B cell (primary cell): ENCODE measurements around the gene FBXO2. TPM values are rescaled to one million over a fixed set of nuclear protein-coding genes. Genes with fewer than 3 reads are reported as not detected.

ENCODE experiments used
- ATAC-seq: fragments of 200-7000 bp; cut with Tn5 transposase; one replicate; pipeline ENCODE4 v1.10.0; 2021; ENCODE audit warnings: low read depth, mild to moderate bottlenecking, moderate number of reproducible peaks, moderate library complexity
- CTCF ChIA-PET: fragments of 350-600 bp; sonication (Branson Sonifier 250); formaldehyde crosslinking; loops from one replicate; lab custom pipeline; 2021; ENCODE audit warnings: antibody characterized with exemption, inconsistent platforms; lab: Charles Lee
- POLR2A ChIA-PET: fragments of 350-600 bp; sonication (Branson Sonifier 250); formaldehyde crosslinking; loops from one replicate; lab custom pipeline; 2021; ENCODE audit warnings: antibody characterized with exemption; lab: Charles Lee
- DNase-seq: peaks from one replicate; pipeline ENCODE4 v3.0.0; 2013
- H2AFZ ChIP-seq: 2 replicates; pipeline ENCODE4 v1.6.1; 2012; ENCODE audit warnings: mild to moderate bottlenecking, low read depth, low read length; ENCODE audit not compliant: insufficient read depth, poor library complexity, severe bottlenecking
- H3K27ac ChIP-seq, 2 donors: 1 replicate in 1 of 2; 2 replicates in 1 of 2; pipeline ENCODE4 v1.5.1; 2012 to 2013; ENCODE audit warnings: low read length in 2 of 2, mild to moderate bottlenecking in 2 of 2, moderate library complexity in 1 of 2
- H3K27me3 ChIP-seq, 4 experiments: fragments of 200-600 bp in 1 of 4; sonication (generic) in 1 of 4; replicated peaks in 1 of 4; 1 replicate in 2 of 4; 2 replicates in 2 of 4; pipeline versions ENCODE4 v1.6.1 to v1.7.0; 2013 to 2016; ENCODE audit warnings: low read length in 3 of 4, mild to moderate bottlenecking in 2 of 4, mixed read lengths in 1 of 4, moderate library complexity in 1 of 4; ENCODE audit not compliant: insufficient read depth in 4 of 4, control insufficient read depth in 3 of 4; ENCODE audit errors: control extremely low read depth in 1 of 4
- H3K36me3 ChIP-seq, 2 experiments: replicated peaks in 1 of 2; 1 replicate in 1 of 2; 2 replicates in 1 of 2; pipeline versions ENCODE4 v1.6.1 to v1.7.1; 2013; ENCODE audit warnings: low read length in 1 of 2; ENCODE audit not compliant: insufficient read depth in 2 of 2, control insufficient read depth in 1 of 2; ENCODE audit errors: control extremely low read depth in 1 of 2, extremely low read depth in 1 of 2
- H3K4me1 ChIP-seq, 2 donors: fragments of 200-600 bp in 1 of 2; sonication (generic) in 1 of 2; 1 replicate in 1 of 2; 2 replicates in 1 of 2; pipeline versions ENCODE4 v1.5.1 to v1.6.1; 2013 to 2017; ENCODE audit warnings: low read length in 2 of 2; ENCODE audit not compliant: control insufficient read depth in 2 of 2, insufficient read depth in 2 of 2
- H3K4me2 ChIP-seq: replicated peaks from 2 replicates; pipeline ENCODE3; 2012; ENCODE audit warnings: mild to moderate bottlenecking, low read depth, low read length; ENCODE audit not compliant: poor library complexity, severe bottlenecking
- H3K4me3 ChIP-seq, 5 experiments: fragments of 200-600 bp in 1 of 5; sonication (generic) in 1 of 5; 1 replicate in 3 of 5; 2 replicates in 2 of 5; pipeline versions ENCODE4 v1.5.1 to v1.7.0; 2011 to 2016; ENCODE audit warnings: low read length in 4 of 5, mild to moderate bottlenecking in 4 of 5, low read depth in 2 of 5, control low read depth in 1 of 5, moderate library complexity in 1 of 5; ENCODE audit not compliant: insufficient read depth in 1 of 5; ENCODE audit errors: control extremely low read depth in 1 of 5, extremely low read depth in 1 of 5
- H3K79me2 ChIP-seq: fragments of 200-600 bp; sonication (generic); one replicate; pipeline ENCODE4 v1.6.0; 2016; ENCODE audit warnings: low read length; ENCODE audit not compliant: control insufficient read depth, insufficient read depth
- H3K9ac ChIP-seq: fragments of 200-600 bp; sonication (generic); 2 replicates; pipeline ENCODE4 v1.6.1; 2017; ENCODE audit warnings: mild to moderate bottlenecking, low read length, moderate library complexity
- H3K9me3 ChIP-seq, 3 donors: one replicate each; pipeline versions ENCODE4 v1.6.1 to v1.7.1; 2013; ENCODE audit warnings: low read length in 2 of 3; ENCODE audit not compliant: control insufficient read depth in 2 of 3, insufficient read depth in 1 of 3; ENCODE audit errors: control extremely low read depth in 1 of 3
- H4K20me1 ChIP-seq: 2 replicates; pipeline ENCODE4 v1.6.0; 2012; ENCODE audit warnings: mild to moderate bottlenecking, low read length; ENCODE audit not compliant: insufficient read depth, control insufficient read depth, poor library complexity, severe bottlenecking
- H3K27ac Mint-ChIP-seq: one replicate; pipeline ENCODE4 v1.8.0; 2021; ENCODE audit warnings: mixed read lengths
- H3K27me3 Mint-ChIP-seq: one replicate; pipeline ENCODE4 v1.8.0; 2021; ENCODE audit warnings: mixed read lengths
- H3K4me1 Mint-ChIP-seq: one replicate; pipeline ENCODE4 v1.8.0; 2021; ENCODE audit warnings: mixed read lengths
- H3K4me3 Mint-ChIP-seq: one replicate; pipeline ENCODE4 v1.8.0; 2021; ENCODE audit warnings: mixed read lengths
- H3K9me3 Mint-ChIP-seq: one replicate; pipeline ENCODE4 v1.8.0; 2022; ENCODE audit warnings: mixed read lengths; ENCODE audit not compliant: insufficient read depth
- EZH2 ChIP-seq: IDR thresholded peaks from 2 replicates; pipeline ENCODE4 v1.6.1; 2012; ENCODE audit warnings: borderline replicate concordance, low read depth, mild to moderate bottlenecking, moderate library complexity, low read length; ENCODE audit not compliant: insufficient read depth, poor library complexity, severe bottlenecking
- WGBS: methylation state at CpG from one replicate; pipeline ENCODE4 v1.1.5; 2013; ENCODE audit warnings: missing lambda C conversion rate; ENCODE audit not compliant: insufficient coverage; 5-methylcytosine and 5-hydroxymethylcytosine counted together
- intact Hi-C: fragments of 100-400 bp; cut with micrococcal nuclease; formaldehyde crosslinking; loops from one replicate; pipeline ENCODE4 v1.10.0; 2022
- polyA plus RNA-seq: library from polyadenylated mRNA; depleted of rRNA; stranded (reverse); fragments of >200 nt; gene quantifications from 2 replicates; pipeline ENCODE4 v1.2.3, GENCODE V29; 2012
- total RNA-seq, 2 donors: library from RNA; stranded (reverse); fragments of 120-200 nt in 1 of 2; gene quantifications; 1 replicate in 1 of 2; 2 replicates in 1 of 2; pipeline versions ENCODE4 v1.2.3 to v1.2.4, GENCODE V29; 2013 to 2022
- TF ChIP-seq, protein P1 (sequence below): fragments of 200-600 bp; IDR thresholded peaks from one replicate; pipeline ENCODE4 v1.8.0; 2022; ENCODE audit warnings: antibody characterized with exemption, mild to moderate bottlenecking

Gene FBXO2
- total and polyA plus RNA-seq, 2 donors (not counting 1 experiment from before 2014, with no cell fraction given): 9.6 TPM

DNA sequence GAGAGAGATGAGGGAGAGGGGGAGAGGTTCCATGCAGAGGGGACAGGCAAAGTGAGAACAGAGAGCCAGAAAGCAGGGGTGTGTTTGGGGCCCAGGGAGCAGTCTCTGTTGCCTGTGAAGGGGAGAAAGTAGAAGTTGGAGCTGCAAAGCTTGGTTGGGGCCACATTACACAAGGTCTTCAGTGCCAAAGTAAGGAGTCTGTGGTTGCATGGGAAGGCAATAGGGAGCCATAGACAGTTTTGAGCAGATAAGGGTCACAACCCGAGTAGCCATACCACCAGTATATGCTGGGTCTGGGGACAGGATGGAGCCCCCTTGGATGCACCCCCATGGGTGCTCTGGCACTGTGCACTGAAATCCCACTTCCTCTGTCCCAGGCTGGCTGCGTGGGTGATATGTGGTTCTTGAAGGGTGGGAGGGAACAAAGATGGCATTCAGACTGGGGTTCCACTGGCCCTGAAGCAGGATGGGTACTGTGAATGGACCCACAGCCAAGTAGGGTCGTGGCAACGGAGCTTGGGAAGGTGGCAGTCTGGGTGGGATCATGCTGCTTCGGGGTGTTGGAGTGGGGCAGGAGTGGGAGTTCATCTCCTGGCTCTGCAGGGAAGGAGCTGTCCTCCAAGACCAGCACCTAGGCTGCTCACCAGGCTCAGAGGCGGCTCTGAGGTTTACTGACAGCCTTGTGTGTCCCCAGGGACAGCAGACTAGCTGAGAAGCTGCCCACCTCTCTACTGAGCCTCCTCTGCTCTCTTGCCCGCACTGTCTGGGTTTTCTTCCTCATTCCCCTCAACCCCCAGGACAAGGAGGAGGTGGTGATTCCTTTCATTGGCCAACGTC lies 49.3 kb upstream of the FBXO2 start:
- H3K4me3 Mint-ChIP-seq: no peak overlapping the region
- Histone ChIP-seq H3K27ac (no peak overlapping the region), H3K4me3 (no peak overlapping the region), H3K4me1 (no peaks in the 10 kb centered on the region), H3K9ac (no peak overlapping the region), H2AFZ (no peak overlapping the region), H4K20me1 (no peaks in the 10 kb centered on the region), H3K36me3 (no peaks in the 10 kb centered on the region), H3K79me2 (no peaks in the 10 kb centered on the region), H3K27me3 (peaks cover 0 to 20% (median 2%) of the 10 kb centered on the region in 4 experiments), H3K4me2 (no peak overlapping the region), H3K9me3 (no peaks in the 10 kb centered on the region)
- POLR2A ChIA-PET: no interaction called here
- intact Hi-C loops: no loop called here
- no peaks in the 10 kb centered on the region for H3K4me1 Mint-ChIP-seq
- 58% methylated on average over 6 of the region's 8 CpGs for WGBS
- no peak overlapping the region for H3K27ac Mint-ChIP-seq
- TF ChIP-seq, protein P1, sequence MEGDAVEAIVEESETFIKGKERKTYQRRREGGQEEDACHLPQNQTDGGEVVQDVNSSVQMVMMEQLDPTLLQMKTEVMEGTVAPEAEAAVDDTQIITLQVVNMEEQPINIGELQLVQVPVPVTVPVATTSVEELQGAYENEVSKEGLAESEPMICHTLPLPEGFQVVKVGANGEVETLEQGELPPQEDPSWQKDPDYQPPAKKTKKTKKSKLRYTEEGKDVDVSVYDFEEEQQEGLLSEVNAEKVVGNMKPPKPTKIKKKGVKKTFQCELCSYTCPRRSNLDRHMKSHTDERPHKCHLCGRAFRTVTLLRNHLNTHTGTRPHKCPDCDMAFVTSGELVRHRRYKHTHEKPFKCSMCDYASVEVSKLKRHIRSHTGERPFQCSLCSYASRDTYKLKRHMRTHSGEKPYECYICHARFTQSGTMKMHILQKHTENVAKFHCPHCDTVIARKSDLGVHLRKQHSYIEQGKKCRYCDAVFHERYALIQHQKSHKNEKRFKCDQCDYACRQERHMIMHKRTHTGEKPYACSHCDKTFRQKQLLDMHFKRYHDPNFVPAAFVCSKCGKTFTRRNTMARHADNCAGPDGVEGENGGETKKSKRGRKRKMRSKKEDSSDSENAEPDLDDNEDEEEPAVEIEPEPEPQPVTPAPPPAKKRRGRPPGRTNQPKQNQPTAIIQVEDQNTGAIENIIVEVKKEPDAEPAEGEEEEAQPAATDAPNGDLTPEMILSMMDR: no peak
- TF ChIP-seq EZH2: no peak
- CTCF ChIA-PET: no interaction called here
- peaks cover 13% of the 10 kb centered on the region for H3K27me3 Mint-ChIP-seq
- no peaks in the 10 kb centered on the region for H3K9me3 Mint-ChIP-seq
- ATAC-seq: no peak
- no peak for DNase-seq
